HepG2 (cell line): ENCODE data around the gene EHD1. TPM values are rescaled to one million over a fixed set of nuclear protein-coding genes. Genes with fewer than 3 reads are reported as not detected.

ENCODE experiments used
- CAMTA2 ChIP-seq: sonication (generic); formaldehyde crosslinking; IDR thresholded peaks from 2 replicates; pipeline ENCODE4 v1.4.0; 2020; ENCODE audit warnings: mild to moderate bottlenecking, missing genetic modification reagents, borderline replicate concordance
- FOXP1 ChIP-seq, 2 experiments: fragments of 450-650 bp in 1 of 2; IDR thresholded peaks; 2 replicates each; pipeline ENCODE4 v1.6.1; 2017 to 2018; ENCODE audit warnings: antibody characterized with exemption in 1 of 2
- GFI1 ChIP-seq: sonication (generic); formaldehyde crosslinking; IDR thresholded peaks from 2 replicates; pipeline ENCODE4 v1.5.0; 2020; ENCODE audit warnings: missing genetic modification reagents, mild to moderate bottlenecking, borderline replicate concordance
- HNF4A ChIP-seq: sonication (generic); formaldehyde crosslinking; IDR thresholded peaks from 2 replicates; pipeline ENCODE4 v1.4.0; 2020; ENCODE audit warnings: missing genetic modification reagents
- HNF4G ChIP-seq, 2 experiments: sonication (generic) in 1 of 2; formaldehyde crosslinking in 1 of 2; IDR thresholded peaks; 2 replicates each; pipeline versions ENCODE4 v1.4.0 to v1.6.1; 2011 to 2020; ENCODE audit warnings: borderline replicate concordance in 2 of 2, low read depth in 2 of 2, mild to moderate bottlenecking in 2 of 2, low read length in 1 of 2, missing genetic modification reagents in 1 of 2, moderate library complexity in 1 of 2
- HNRNPH1 ChIP-seq: fragments of 200-400 bp; formaldehyde crosslinking; optimal IDR thresholded peaks from 2 replicates; pipeline ENCODE3; 2017; ENCODE audit warnings: mild to moderate bottlenecking, low read depth, low read length
- JUN ChIP-seq: sonication (generic); formaldehyde crosslinking; IDR thresholded peaks from 2 replicates; pipeline ENCODE4 v1.4.0; 2020; ENCODE audit warnings: mild to moderate bottlenecking, missing genetic modification reagents
- JUND ChIP-seq: sonication (generic); formaldehyde crosslinking; IDR thresholded peaks from 2 replicates; pipeline ENCODE4 v1.8.0; 2022; ENCODE audit warnings: mild to moderate bottlenecking, missing genetic modification reagents
- MAFK ChIP-seq, 2 experiments: IDR thresholded peaks in 1 of 2; conservative IDR thresholded peaks in 1 of 2; 2 replicates each; pipeline ENCODE4 v1.6.1; 2011; ENCODE audit warnings: improper control_type of control experiment in 2 of 2, low read length in 2 of 2
- PAF1 ChIP-seq: IDR thresholded peaks from 2 replicates; pipeline ENCODE4 v1.6.1; 2016; ENCODE audit warnings: missing genetic modification reagents, missing compliant biosample characterization
- POLR2AphosphoS5 ChIP-seq: IDR thresholded peaks from 2 replicates; pipeline ENCODE4 v1.6.1; 2012; ENCODE audit warnings: low read depth, low read length
- SAFB2 ChIP-seq: sonication (generic); formaldehyde crosslinking; IDR thresholded peaks from 2 replicates; pipeline ENCODE4 v1.5.1; 2020; ENCODE audit warnings: missing genetic modification reagents, low read depth, mild to moderate bottlenecking, borderline replicate concordance
- ZFX ChIP-seq: sonication (generic); formaldehyde crosslinking; IDR thresholded peaks from 2 replicates; pipeline ENCODE4 v1.4.0; 2020; ENCODE audit warnings: mild to moderate bottlenecking, low read depth, missing genetic modification reagents, moderate library complexity
- ZMYM2 ChIP-seq: sonication (generic); formaldehyde crosslinking; IDR thresholded peaks from 2 replicates; pipeline ENCODE4 v1.8.0; 2022; ENCODE audit warnings: mild to moderate bottlenecking, missing genetic modification reagents
- ZNF180 ChIP-seq: sonication (generic); formaldehyde crosslinking; IDR thresholded peaks from 2 replicates; pipeline ENCODE4 v1.4.0; 2020; ENCODE audit warnings: low read depth, missing genetic modification reagents, borderline replicate concordance
- ZNF543 ChIP-seq: sonication (generic); formaldehyde crosslinking; IDR thresholded peaks from 2 replicates; pipeline ENCODE4 v1.4.0; 2020; ENCODE audit warnings: mild to moderate bottlenecking, missing genetic modification reagents
- ZNF619 ChIP-seq: sonication (generic); formaldehyde crosslinking; IDR thresholded peaks from 2 replicates; pipeline ENCODE4 v1.4.0; 2020; ENCODE audit warnings: mild to moderate bottlenecking, missing genetic modification reagents
- ZNF878 ChIP-seq: sonication (generic); formaldehyde crosslinking; IDR thresholded peaks from 2 replicates; pipeline ENCODE4 v1.8.1; 2023; ENCODE audit warnings: mild to moderate bottlenecking, missing genetic modification reagents, moderate library complexity
- ZSCAN31 ChIP-seq: sonication (generic); formaldehyde crosslinking; IDR thresholded peaks from 2 replicates; pipeline ENCODE4 v1.5.0; 2020; ENCODE audit warnings: low read depth, mild to moderate bottlenecking, missing genetic modification reagents
- polyA plus RNA-seq, 8 experiments: library from polyadenylated mRNA; depleted of rRNA in 3 of 8; stranded (reverse) in 7 of 8; unstranded in 1 of 8; fragments of >200 nt; fragmentation: Illumina TruSeq in 4 of 8; extraction: Trizol in 4 of 8; gene quantifications; 2 replicates each; pipeline versions ENCODE4 v1.2.1 to v1.2.3, GENCODE V29; 2011 to 2016; ENCODE audit warnings: low read depth in 4 of 8, missing spikeins in 1 of 8, mixed read lengths in 1 of 8; ENCODE audit not compliant: insufficient read depth in 1 of 8
- total RNA-seq, 5 experiments: library from RNA; depleted of rRNA; stranded (reverse); fragments of >200 nt; fragmentation: Illumina TruSeq; extraction: Trizol; gene quantifications; 2 replicates each; pipeline ENCODE4 v1.2.3, GENCODE V29; 2016; ENCODE audit warnings: low read depth in 1 of 5
- TF ChIP-seq, protein P1 (sequence below): sonication (generic); formaldehyde crosslinking; IDR thresholded peaks from 2 replicates; pipeline ENCODE4 v1.4.0; 2020; ENCODE audit warnings: missing genetic modification reagents
- TF ChIP-seq, protein P2 (sequence below): sonication (generic); formaldehyde crosslinking; IDR thresholded peaks from 2 replicates; pipeline ENCODE4 v1.9.0; 2022; ENCODE audit warnings: low read depth, missing genetic modification reagents
- TF ChIP-seq, protein P3 (sequence below): sonication (generic); formaldehyde crosslinking; IDR thresholded peaks from 2 replicates; pipeline ENCODE4 v1.4.0; 2020; ENCODE audit warnings: missing genetic modification reagents, low read depth, mild to moderate bottlenecking, borderline replicate concordance
- TF ChIP-seq, protein P4 (sequence below): IDR thresholded peaks from 2 replicates; pipeline ENCODE4 v1.6.1; 2016; ENCODE audit warnings: missing biosample characterization, missing genetic modification reagents, low read depth

The EHD1 gene
- total and polyA plus RNA-seq, 2 of the 13 experiments (the other 11 are each of a cell fraction or from before 2014, with no cell fraction given), result 23.6 to 26.6 TPM

DNA sequence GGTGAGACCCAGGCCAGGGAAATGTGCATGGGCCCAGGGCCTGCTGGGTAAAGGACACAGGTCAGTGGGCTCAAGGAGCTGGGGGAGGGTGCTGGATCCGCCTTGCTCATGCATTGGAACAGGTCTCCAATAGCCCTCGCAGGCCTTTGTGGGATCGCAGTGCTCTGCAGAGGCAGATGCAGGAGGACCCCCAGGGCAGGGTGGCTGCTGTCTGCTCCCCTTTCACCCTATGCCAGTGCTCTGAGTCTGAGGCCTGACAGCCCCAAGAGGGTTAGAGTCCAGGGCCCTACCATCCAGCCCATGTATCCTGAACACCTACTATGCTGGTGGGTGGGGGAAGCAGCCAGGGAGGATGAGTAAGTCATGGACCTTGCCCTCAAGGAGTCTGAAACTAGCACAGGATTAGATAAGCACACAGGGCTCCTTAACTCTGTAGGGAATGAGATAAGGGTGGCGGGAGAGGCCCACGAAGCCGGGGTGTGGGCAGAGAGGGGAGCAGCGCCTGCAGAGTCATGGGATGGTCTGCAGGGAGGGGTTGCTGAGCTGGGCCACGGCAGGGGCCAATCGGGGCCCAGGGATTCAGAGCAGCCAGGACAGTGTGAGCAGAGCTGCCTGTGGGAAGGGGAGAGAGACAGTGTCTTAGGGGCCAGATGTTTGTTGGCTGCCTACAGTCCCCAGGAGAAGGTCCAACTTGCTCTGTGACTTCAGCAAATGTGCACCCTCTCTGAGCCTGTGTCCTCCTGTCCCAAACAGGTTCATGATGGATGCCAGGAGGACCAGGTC, 10.5 kb upstream of the EHD1 start (continued):
- no peak for TF ChIP-seq ZNF180 (CRISPR knock-in tag)
- TF ChIP-seq PAF1 (CRISPR knock-in tag), result peak; percentile 36; the same call in 1 of the 2 replicates
- peak; percentile 71 for TF ChIP-seq JUND
- 0 out of 2 replicates have a peak, but pooled peaks have one; percentile 44 for TF ChIP-seq ZSCAN31 (CRISPR knock-in tag)
- 0 out of 2 replicates have a peak, but pooled peaks have one; percentile 44 for TF ChIP-seq ZNF619 (CRISPR knock-in tag)
- peak; percentile 62 for TF ChIP-seq HNRNPH1
- no peak for TF ChIP-seq FOXP1 (IDR thresholded peaks at IDR 0.05)
- no peak for TF ChIP-seq FOXP1 (CRISPR knock-in tag; IDR thresholded peaks at IDR 0.05)
- TF ChIP-seq ZNF878 (CRISPR knock-in tag), result peak; percentile 23; the same call in 1 of the 2 replicates
- TF ChIP-seq POLR2AphosphoS5, result peak; percentile 36
- TF ChIP-seq SAFB2 (CRISPR knock-in tag), result peak; percentile 97
- TF ChIP-seq GFI1 (CRISPR knock-in tag), result 0 out of 2 replicates have a peak, but pooled peaks have one; percentile 9
- TF ChIP-seq, protein P1, sequence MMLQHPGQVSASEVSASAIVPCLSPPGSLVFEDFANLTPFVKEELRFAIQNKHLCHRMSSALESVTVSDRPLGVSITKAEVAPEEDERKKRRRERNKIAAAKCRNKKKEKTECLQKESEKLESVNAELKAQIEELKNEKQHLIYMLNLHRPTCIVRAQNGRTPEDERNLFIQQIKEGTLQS, result no peak
- TF ChIP-seq, protein P2, sequence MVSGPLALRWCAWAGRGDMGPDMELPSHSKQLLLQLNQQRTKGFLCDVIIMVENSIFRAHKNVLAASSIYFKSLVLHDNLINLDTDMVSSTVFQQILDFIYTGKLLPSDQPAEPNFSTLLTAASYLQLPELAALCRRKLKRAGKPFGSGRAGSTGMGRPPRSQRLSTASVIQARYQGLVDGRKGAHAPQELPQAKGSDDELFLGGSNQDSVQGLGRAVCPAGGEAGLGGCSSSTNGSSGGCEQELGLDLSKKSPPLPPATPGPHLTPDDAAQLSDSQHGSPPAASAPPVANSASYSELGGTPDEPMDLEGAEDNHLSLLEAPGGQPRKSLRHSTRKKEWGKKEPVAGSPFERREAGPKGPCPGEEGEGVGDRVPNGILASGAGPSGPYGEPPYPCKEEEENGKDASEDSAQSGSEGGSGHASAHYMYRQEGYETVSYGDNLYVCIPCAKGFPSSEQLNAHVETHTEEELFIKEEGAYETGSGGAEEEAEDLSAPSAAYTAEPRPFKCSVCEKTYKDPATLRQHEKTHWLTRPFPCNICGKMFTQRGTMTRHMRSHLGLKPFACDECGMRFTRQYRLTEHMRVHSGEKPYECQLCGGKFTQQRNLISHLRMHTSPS, result 0 out of 2 replicates have a peak, but pooled peaks have one; percentile 23
- peak; percentile 29; the same call in 1 of the 2 replicates for TF ChIP-seq ZMYM2
- TF ChIP-seq HNF4G (IDR thresholded peaks at IDR 0.05; ENCODE audit: borderline replicate concordance, low read depth, low read length), result peak; percentile 45; the same call in 1 of the 2 replicates
- no peak; the same call in 1 of the 2 replicates for TF ChIP-seq HNF4G (CRISPR knock-in tag; IDR thresholded peaks at IDR 0.05; ENCODE audit: borderline replicate concordance, low read depth)
- TF ChIP-seq HNF4A (CRISPR knock-in tag), result peak; percentile 45; the same call in 1 of the 2 replicates
- TF ChIP-seq ZFX (CRISPR knock-in tag), result peak; percentile 14; the same call in 1 of the 2 replicates
- TF ChIP-seq JUN (CRISPR knock-in tag), result peak; percentile 40; the same call in 1 of the 2 replicates
- TF ChIP-seq, protein P3, sequence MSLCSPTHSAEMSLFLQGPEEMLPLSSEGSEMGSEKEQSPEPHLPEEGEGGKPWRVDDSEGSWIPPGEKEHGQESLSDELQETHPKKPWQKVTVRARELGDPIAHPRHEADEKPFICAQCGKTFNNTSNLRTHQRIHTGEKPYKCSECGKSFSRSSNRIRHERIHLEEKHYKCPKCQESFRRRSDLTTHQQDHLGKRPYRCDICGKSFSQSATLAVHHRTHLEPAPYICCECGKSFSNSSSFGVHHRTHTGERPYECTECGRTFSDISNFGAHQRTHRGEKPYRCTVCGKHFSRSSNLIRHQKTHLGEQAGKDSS (CRISPR knock-in tag), result peak; percentile 72; the same call in 1 of the 2 replicates
- TF ChIP-seq CAMTA2, result no peak
- peak; percentile 82; the same call in 1 of the 2 replicates for TF ChIP-seq ZNF543 (CRISPR knock-in tag)
- no peak for TF ChIP-seq MAFK (conservative IDR thresholded peaks at IDR 0.05 in 1 of 2, IDR thresholded peaks at IDR 0.05 in 1 of 2; ENCODE audit: low read length in 2 of 2)
- TF ChIP-seq, protein P4, sequence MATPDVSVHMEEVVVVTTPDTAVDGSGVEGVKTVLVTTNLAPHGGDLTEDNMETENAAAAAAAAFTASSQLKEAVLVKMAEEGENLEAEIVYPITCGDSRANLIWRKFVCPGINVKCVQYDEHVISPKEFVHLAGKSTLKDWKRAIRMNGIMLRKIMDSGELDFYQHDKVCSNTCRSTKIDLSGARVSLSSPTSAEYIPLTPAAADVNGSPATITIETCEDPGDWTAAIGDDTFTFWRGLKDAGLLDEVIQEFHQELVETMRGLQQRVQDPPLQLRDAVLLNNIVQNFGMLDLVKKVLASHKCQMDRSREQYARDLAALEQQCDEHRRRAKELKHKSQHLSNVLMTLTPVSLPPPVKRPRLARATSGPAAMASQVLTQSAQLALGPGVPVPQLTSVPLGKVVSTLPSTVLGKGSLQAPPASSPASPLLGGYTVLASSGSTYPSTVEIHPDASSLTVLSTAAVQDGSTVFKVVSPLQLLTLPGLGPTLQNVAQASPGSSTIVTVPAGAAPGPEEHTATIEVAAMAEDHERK (CRISPR knock-in tag), result no peak
